Esophagus muscularis mucosa (tissue), 4 donors: ENCODE data around the gene SLC4A9.

Experiments used
- EP300 ChIP-seq: sonication (generic); formaldehyde crosslinking; IDR thresholded peaks from one replicate; pipeline ENCODE4 v1.6.1; 2017; ENCODE audit warnings: antibody characterized with exemption
- POLR2A ChIP-seq: fragments of 450-650 bp; IDR thresholded peaks from one replicate; pipeline ENCODE4 v1.6.1; 2017; ENCODE audit warnings: antibody characterized with exemption, moderate library complexity, mild to moderate bottlenecking, low read depth
- POLR2AphosphoS5 ChIP-seq, 2 donors: sonication (generic); formaldehyde crosslinking; IDR thresholded peaks; one replicate each; pipeline ENCODE4 v1.6.1; 2017; ENCODE audit warnings: antibody characterized with exemption in 2 of 2
- TF ChIP-seq, protein P1 (sequence below), 3 experiments: fragments of 200-600 bp in 2 of 3; fragments of 450-650 bp in 1 of 3; sonication (generic) in 2 of 3; IDR thresholded peaks; one replicate each; pipeline ENCODE4 v1.5.1; 2017 to 2019; ENCODE audit warnings: antibody characterized with exemption in 3 of 3, mild to moderate bottlenecking in 2 of 3, moderate library complexity in 1 of 3

DNA sequence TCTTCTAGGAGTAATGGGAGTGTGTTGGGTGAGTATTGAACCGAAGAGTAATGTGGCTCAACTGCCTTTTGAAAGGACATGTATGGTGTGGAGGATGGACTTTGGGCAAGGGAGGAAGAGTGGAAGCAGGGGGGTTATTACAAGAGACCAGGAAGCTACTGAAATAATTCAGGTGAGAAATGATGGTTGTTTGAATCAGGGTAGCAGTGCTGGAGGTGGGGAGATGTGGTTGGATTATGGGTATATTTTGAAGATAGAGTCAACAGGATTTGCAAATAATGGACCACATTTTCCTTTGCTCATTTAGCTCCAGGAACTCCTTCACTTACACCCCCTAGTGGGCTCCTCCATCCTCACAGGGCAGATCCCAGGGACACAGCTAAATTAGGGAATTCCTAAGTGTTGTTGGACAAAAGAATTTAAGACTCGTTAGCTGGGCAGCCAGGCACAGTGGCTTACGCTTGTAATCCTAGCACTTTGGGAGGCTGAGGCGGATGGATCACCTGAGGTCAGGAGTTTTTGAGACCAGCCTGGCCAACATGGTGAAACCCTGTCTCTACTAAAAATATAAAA lies 1.2 kb upstream of the SLC4A9 start:
- TF ChIP-seq, protein P1, sequence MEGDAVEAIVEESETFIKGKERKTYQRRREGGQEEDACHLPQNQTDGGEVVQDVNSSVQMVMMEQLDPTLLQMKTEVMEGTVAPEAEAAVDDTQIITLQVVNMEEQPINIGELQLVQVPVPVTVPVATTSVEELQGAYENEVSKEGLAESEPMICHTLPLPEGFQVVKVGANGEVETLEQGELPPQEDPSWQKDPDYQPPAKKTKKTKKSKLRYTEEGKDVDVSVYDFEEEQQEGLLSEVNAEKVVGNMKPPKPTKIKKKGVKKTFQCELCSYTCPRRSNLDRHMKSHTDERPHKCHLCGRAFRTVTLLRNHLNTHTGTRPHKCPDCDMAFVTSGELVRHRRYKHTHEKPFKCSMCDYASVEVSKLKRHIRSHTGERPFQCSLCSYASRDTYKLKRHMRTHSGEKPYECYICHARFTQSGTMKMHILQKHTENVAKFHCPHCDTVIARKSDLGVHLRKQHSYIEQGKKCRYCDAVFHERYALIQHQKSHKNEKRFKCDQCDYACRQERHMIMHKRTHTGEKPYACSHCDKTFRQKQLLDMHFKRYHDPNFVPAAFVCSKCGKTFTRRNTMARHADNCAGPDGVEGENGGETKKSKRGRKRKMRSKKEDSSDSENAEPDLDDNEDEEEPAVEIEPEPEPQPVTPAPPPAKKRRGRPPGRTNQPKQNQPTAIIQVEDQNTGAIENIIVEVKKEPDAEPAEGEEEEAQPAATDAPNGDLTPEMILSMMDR (IDR thresholded peaks at IDR 0.05) = peak in 1 of 3 experiments; percentile 23
- no peak for TF ChIP-seq POLR2A
- TF ChIP-seq POLR2AphosphoS5 (IDR thresholded peaks at IDR 0.05) = no peak
- TF ChIP-seq EP300 = no peak
